IMR-90 (cell line): ENCODE data around the gene TRIM33. TPM values are rescaled to one million over a fixed set of nuclear protein-coding genes. Genes with fewer than 3 reads are reported as not detected.

ENCODE experiments used
- ATAC-seq: fragments of 200-7000 bp; cut with Tn5 transposase; 2 replicates; pipeline ENCODE4 v1.9.1; 2020; ENCODE audit warnings: low read depth, mild to moderate bottlenecking, moderate library complexity
- BruUV-seq: library from RNA; stranded (reverse); fragments of 400-500 nt; replicated peaks from 2 replicates; lab custom pipeline; 2021; lab: Mats Ljungman, UMichigan
- CTCF ChIA-PET: fragments of 300-600 bp; formaldehyde crosslinking; extraction: SDS; loops from one replicate; lab custom pipeline; 2021; ENCODE audit warnings: antibody characterized with exemption; lab: Yijun Ruan, JAX
- POLR2A ChIA-PET: fragments of 300-600 bp; sonication (Branson Sonifier 250); formaldehyde crosslinking; loops from one replicate; lab custom pipeline; 2022; ENCODE audit warnings: antibody characterized with exemption; ENCODE audit not compliant: unreplicated experiment; lab: Charles Lee
- DNase-seq: peaks from one replicate; pipeline ENCODE4 v3.0.0; 2013
- H2AFZ ChIP-seq: replicated peaks from 2 replicates; pipeline ENCODE3; 2013; ENCODE audit warnings: low read length, mild to moderate bottlenecking; ENCODE audit not compliant: poor library complexity
- H2AK5ac ChIP-seq: 2 replicates; pipeline ENCODE4 v1.6.1; 2013; ENCODE audit warnings: low read depth, low read length, inconsistent platforms
- H2AK9ac ChIP-seq: replicated peaks from 2 replicates; pipeline ENCODE3; 2013; ENCODE audit warnings: mild to moderate bottlenecking, low read depth, low read length, moderate library complexity; ENCODE audit not compliant: poor library complexity
- H2BK120ac ChIP-seq: 2 replicates; pipeline ENCODE4 v1.6.1; 2013; ENCODE audit warnings: low read depth, low read length, inconsistent platforms
- H2BK15ac ChIP-seq: 3 replicates; pipeline ENCODE4 v1.6.1; 2013; ENCODE audit warnings: low read depth, low read length, inconsistent platforms
- H2BK20ac ChIP-seq: 2 replicates; pipeline ENCODE4 v1.6.1; 2013; ENCODE audit warnings: low read depth, mild to moderate bottlenecking, inconsistent platforms, low read length, moderate library complexity
- H2BK5ac ChIP-seq: 2 replicates; pipeline ENCODE4 v1.6.1; 2013; ENCODE audit warnings: mild to moderate bottlenecking, low read depth, low read length, inconsistent platforms; ENCODE audit not compliant: poor library complexity, severe bottlenecking
- H3K14ac ChIP-seq: replicated peaks from 2 replicates; pipeline ENCODE4 v1.6.1; 2013; ENCODE audit warnings: low read depth, low read length, inconsistent platforms
- H3K18ac ChIP-seq: 2 replicates; pipeline ENCODE4 v1.6.1; 2013; ENCODE audit warnings: low read depth, low read length, control low read depth
- H3K23ac ChIP-seq: 2 replicates; pipeline ENCODE4 v1.6.1; 2013; ENCODE audit warnings: low read depth, low read length, inconsistent platforms
- H3K27ac ChIP-seq: 2 replicates; pipeline ENCODE4 v1.5.1; 2013; ENCODE audit warnings: mild to moderate bottlenecking, control low read depth, low read length; ENCODE audit not compliant: insufficient read depth
- H3K27me3 ChIP-seq: 2 replicates; pipeline ENCODE4 v1.6.1; 2013; ENCODE audit warnings: low read length; ENCODE audit not compliant: control insufficient read depth, insufficient read depth
- H3K36me3 ChIP-seq: 2 replicates; pipeline ENCODE4 v1.6.1; 2013; ENCODE audit warnings: low read length, mixed read lengths; ENCODE audit not compliant: control insufficient read depth, insufficient read depth
- H3K4ac ChIP-seq: 2 replicates; pipeline ENCODE4 v1.6.1; 2013; ENCODE audit warnings: low read depth, low read length, inconsistent platforms
- H3K4me1 ChIP-seq: 2 replicates; pipeline ENCODE4 v1.6.1; 2013; ENCODE audit warnings: low read length, mixed read lengths; ENCODE audit not compliant: control insufficient read depth, insufficient read depth
- H3K4me2 ChIP-seq: 2 replicates; pipeline ENCODE4 v1.6.1; 2013; ENCODE audit warnings: low read depth, mild to moderate bottlenecking, control low read depth, low read length, moderate library complexity
- H3K4me3 ChIP-seq: 2 replicates; pipeline ENCODE4 v1.5.1; 2013; ENCODE audit warnings: low read depth, mild to moderate bottlenecking, control low read depth, low read length, moderate library complexity; ENCODE audit not compliant: insufficient read depth
- H3K56ac ChIP-seq: 2 replicates; pipeline ENCODE4 v1.6.1; 2013; ENCODE audit warnings: low read length, inconsistent platforms; ENCODE audit not compliant: insufficient read depth; ENCODE audit errors: extremely low read depth
- H3K79me1 ChIP-seq, 2 experiments: 2 replicates each; pipeline ENCODE4 v1.6.1; 2013; ENCODE audit warnings: low read length in 2 of 2, inconsistent platforms in 1 of 2, low read depth in 1 of 2
- H3K9ac ChIP-seq: 2 replicates; pipeline ENCODE4 v1.6.1; 2013; ENCODE audit warnings: low read depth, low read length, control low read depth
- H3K9me1 ChIP-seq: 2 replicates; pipeline ENCODE4 v1.6.1; 2013; ENCODE audit warnings: low read length, inconsistent platforms; ENCODE audit not compliant: insufficient read depth
- H3K9me3 ChIP-seq: 2 replicates; pipeline ENCODE4 v1.6.1; 2013; ENCODE audit warnings: low read length; ENCODE audit not compliant: control insufficient read depth, insufficient read depth
- H4K20me1 ChIP-seq: 2 replicates; pipeline ENCODE4 v1.6.1; 2013; ENCODE audit warnings: low read length, inconsistent platforms; ENCODE audit not compliant: insufficient read depth
- H4K5ac ChIP-seq: 2 replicates; pipeline ENCODE4 v1.6.1; 2013; ENCODE audit warnings: mild to moderate bottlenecking, low read depth, low read length, control low read depth
- H4K8ac ChIP-seq, 2 experiments: 2 replicates each; pipeline ENCODE4 v1.6.1; 2013; ENCODE audit warnings: low read depth in 2 of 2, low read length in 2 of 2, control low read depth in 1 of 2, inconsistent platforms in 1 of 2
- H4K91ac ChIP-seq: 2 replicates; pipeline ENCODE4 v1.6.1; 2013; ENCODE audit warnings: low read depth, low read length, inconsistent platforms; ENCODE audit not compliant: insufficient read depth
- BHLHE40 ChIP-seq: fragments of 150-350 bp; IDR thresholded peaks from 2 replicates; pipeline ENCODE4 v1.6.1; 2016; ENCODE audit warnings: mild to moderate bottlenecking, low read depth, low read length
- CEBPB ChIP-seq: IDR thresholded peaks from 2 replicates; pipeline ENCODE4 v1.6.1; 2012; ENCODE audit warnings: low read depth, low read length, improper control_type of control experiment
- CHD1 ChIP-seq: IDR thresholded peaks from 2 replicates; pipeline ENCODE4 v1.6.1; 2012; ENCODE audit warnings: low read depth, low read length, improper control_type of control experiment
- CTCF ChIP-seq: conservative IDR thresholded peaks from 2 replicates; pipeline ENCODE4 v1.5.1; 2012; ENCODE audit warnings: mild to moderate bottlenecking, low read depth, low read length, improper control_type of control experiment
- MAZ ChIP-seq: IDR thresholded peaks from 2 replicates; pipeline ENCODE4 v1.6.1; 2012; ENCODE audit warnings: low read depth, mild to moderate bottlenecking, low read length, improper control_type of control experiment, moderate library complexity, borderline replicate concordance
- MXI1 ChIP-seq: IDR thresholded peaks from 2 replicates; pipeline ENCODE4 v1.6.1; 2012; ENCODE audit warnings: low read depth, mild to moderate bottlenecking, low read length, moderate library complexity, borderline replicate concordance
- NFE2L2 ChIP-seq: fragments of 150-350 bp; IDR thresholded peaks from 2 replicates; pipeline ENCODE4 v1.6.1; 2016; ENCODE audit warnings: low read depth, mild to moderate bottlenecking, low read length
- POLR2A ChIP-seq: IDR thresholded peaks from 2 replicates; pipeline ENCODE4 v1.6.1; 2012; ENCODE audit warnings: mild to moderate bottlenecking, low read depth, low read length
- RCOR1 ChIP-seq: IDR thresholded peaks from 2 replicates; pipeline ENCODE4 v1.6.1; 2012; ENCODE audit warnings: mild to moderate bottlenecking, low read length, improper control_type of control experiment; ENCODE audit not compliant: insufficient replicate concordance
- SMC3 ChIP-seq: fragments of 150-350 bp; IDR thresholded peaks from 2 replicates; pipeline ENCODE4 v1.6.1; 2016; ENCODE audit warnings: low read depth, mild to moderate bottlenecking, antibody characterized with exemption, low read length, moderate library complexity
- USF2 ChIP-seq: fragments of 150-350 bp; IDR thresholded peaks from 2 replicates; pipeline ENCODE4 v1.6.1; 2017; ENCODE audit warnings: mild to moderate bottlenecking, antibody characterized with exemption, low read length, low read depth
- WGBS, 2 experiments: methylation state at CpG; one replicate each; pipeline versions ENCODE4 v1.1.5 to v1.1.7; 2013; ENCODE audit warnings: missing lambda C conversion rate in 2 of 2; ENCODE audit not compliant: insufficient read length in 1 of 2; ENCODE audit errors: extremely low coverage in 2 of 2; 5-methylcytosine and 5-hydroxymethylcytosine counted together
- dilution Hi-C: fragments of 300-500 bp; cut with HindIII; formaldehyde crosslinking; loops from one replicate; pipeline ENCODE4 v1.14.3; 2018; ENCODE audit warnings: low sequenced_read_pairs; ENCODE audit not compliant: unreplicated experiment
- in situ Hi-C: fragments of 300-500 bp; cut with MboI; formaldehyde crosslinking; loops from 3 replicates; pipeline ENCODE4 v1.14.3; 2019; ENCODE audit warnings: low sequenced_read_pairs, inconsistent platforms, mixed read lengths
- intact Hi-C: fragments of 100-400 bp; cut with micrococcal nuclease; formaldehyde crosslinking; loops from 2 replicates; pipeline ENCODE4 v1.10.0; 2022
- polyA plus RNA-seq, 3 experiments: library from polyadenylated mRNA; depleted of rRNA; stranded (reverse); fragments of >200 nt; gene quantifications; 2 replicates each; pipeline ENCODE4 v1.2.3, GENCODE V29; 2012; ENCODE audit warnings: low replicate concordance in 1 of 3
- total RNA-seq: library from RNA; depleted of rRNA; stranded (reverse); fragments of >200 nt; gene quantifications from 2 replicates; pipeline ENCODE4 v1.2.3, GENCODE V29; 2012

The TRIM33 gene
- total and polyA plus RNA-seq, 2 of the 4 experiments (the other 2 are of a cell fraction), result 9.5 to 40.1 TPM

GRCh38 chr1:114488739-114489138, 22.3 kb downstream of the TRIM33 start:
- H2BK15ac ChIP-seq, result no peak overlapping the region
- BruUV-seq, result no TSS peak
- H2AFZ ChIP-seq, result no peak overlapping the region
- H4K91ac ChIP-seq, result no peak overlapping the region
- H3K27me3 ChIP-seq, result no peaks in the 10 kb centered on the region
- no peak overlapping the region for H3K23ac ChIP-seq
- ATAC-seq (no peak), DNase-seq (no peak)
- no peak overlapping the region for H3K14ac ChIP-seq
- ChIA-PET POLR2A (no interaction called here), CTCF (no interaction called here)
- H2BK20ac ChIP-seq, result no peak overlapping the region
- no CpG with 5 or more reads among the region's 2 CpGs for WGBS, 2 experiments
- H3K9me1 ChIP-seq, result no peaks in the 10 kb centered on the region
- no peaks in the 10 kb centered on the region for H3K36me3 ChIP-seq
- peaks cover 23 to 50% of the 10 kb centered on the region in 2 experiments for H3K79me1 ChIP-seq
- H3K9me3 ChIP-seq, result no peaks in the 10 kb centered on the region
- no peak overlapping the region for H3K4me2 ChIP-seq
- H2BK5ac ChIP-seq, result no peak overlapping the region
- H3K56ac ChIP-seq, result no peak overlapping the region
- H4K8ac ChIP-seq, result no peak overlapping the region
- H3K27ac ChIP-seq, result no peak overlapping the region
- no peak overlapping the region for H3K9ac ChIP-seq
- peaks cover 34% of the 10 kb centered on the region for H4K20me1 ChIP-seq
- no peak overlapping the region for H2BK120ac ChIP-seq
- in situ Hi-C loops, result no loop called here
- H3K18ac ChIP-seq, result no peak overlapping the region
- no peak for TF ChIP-seq POLR2A
- no peak for TF ChIP-seq CEBPB
- TF ChIP-seq MAZ, result no peak
- TF ChIP-seq BHLHE40, result no peak
- TF ChIP-seq NFE2L2, result no peak
- TF ChIP-seq SMC3, result no peak
- no peak for TF ChIP-seq USF2
- no peak for TF ChIP-seq RCOR1
- no peak for TF ChIP-seq MXI1
- TF ChIP-seq CHD1, result no peak
- no peak for TF ChIP-seq CTCF
- no peaks in the 10 kb centered on the region; the same call in 1 of the 2 replicates for H3K4me1 ChIP-seq
- H3K4me3 ChIP-seq, result no peak overlapping the region
- intact Hi-C loops, result no loop called here
- dilution Hi-C loops, result no loop called here
- no peak overlapping the region for H2AK5ac ChIP-seq
- no peak overlapping the region for H2AK9ac ChIP-seq
- H4K5ac ChIP-seq, result no peak overlapping the region
- no peak overlapping the region for H3K4ac ChIP-seq
